GM21786 (cell line): ENCODE results near the gene THRA.
"Not testable (repeated sequence)": the region's sequence is repeated elsewhere in the genome, so short reads cannot be mapped to it uniquely, and the experiment has no call there.

Source experiments
- ATAC-seq: cut with Tn5 transposase; IDR thresholded peaks from one replicate; pipeline ENCODE4 v1.9.1; 2021; ENCODE audit not compliant: unreplicated experiment

THRA gene

DNA sequence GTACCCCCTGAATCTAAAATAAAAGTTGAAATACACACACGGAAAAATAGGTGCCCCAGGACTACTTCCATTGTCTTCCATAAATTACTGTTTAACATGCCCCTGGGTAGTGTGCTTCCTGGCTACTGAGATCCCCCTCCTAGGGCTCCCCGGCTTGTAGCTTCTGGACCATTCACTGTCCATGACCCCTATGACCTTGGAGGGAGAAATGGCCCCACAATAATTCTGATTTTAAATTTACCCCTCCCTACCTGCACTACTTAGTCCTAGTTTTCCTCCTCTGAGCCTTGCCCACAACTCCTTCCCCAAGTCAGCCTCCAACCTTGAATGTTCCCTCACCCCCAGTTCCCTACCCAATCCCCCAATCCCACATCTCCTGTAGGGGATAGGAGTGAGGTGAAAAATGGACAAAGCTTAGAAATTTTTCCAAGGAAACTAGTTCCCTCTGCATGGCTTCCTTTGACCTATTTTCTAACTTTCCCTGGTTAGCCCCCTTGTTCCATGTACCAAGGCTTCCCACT is 49.5 kb downstream of the THRA start:
- no peak for ATAC-seq

DNA sequence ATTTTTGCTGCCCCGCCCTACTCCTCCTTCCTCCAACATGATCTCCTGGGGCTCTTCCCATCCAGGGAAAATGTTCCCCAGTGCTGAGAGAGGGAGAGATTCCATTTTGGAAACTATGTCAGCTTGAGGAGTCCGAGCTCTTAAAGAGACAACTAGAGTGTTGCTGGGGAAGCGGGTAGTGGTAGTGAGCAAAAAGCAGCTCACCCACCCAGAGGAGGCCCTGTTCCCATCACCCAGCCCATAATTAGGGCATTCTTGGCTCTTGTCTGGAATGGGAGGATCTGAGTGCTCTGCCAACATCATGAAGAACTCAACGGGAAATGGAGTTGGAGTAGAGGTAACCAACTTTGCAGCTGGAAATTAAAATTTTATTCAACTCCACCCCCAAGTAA is 49.9 kb downstream of the THRA start:
- no peak for ATAC-seq

DNA sequence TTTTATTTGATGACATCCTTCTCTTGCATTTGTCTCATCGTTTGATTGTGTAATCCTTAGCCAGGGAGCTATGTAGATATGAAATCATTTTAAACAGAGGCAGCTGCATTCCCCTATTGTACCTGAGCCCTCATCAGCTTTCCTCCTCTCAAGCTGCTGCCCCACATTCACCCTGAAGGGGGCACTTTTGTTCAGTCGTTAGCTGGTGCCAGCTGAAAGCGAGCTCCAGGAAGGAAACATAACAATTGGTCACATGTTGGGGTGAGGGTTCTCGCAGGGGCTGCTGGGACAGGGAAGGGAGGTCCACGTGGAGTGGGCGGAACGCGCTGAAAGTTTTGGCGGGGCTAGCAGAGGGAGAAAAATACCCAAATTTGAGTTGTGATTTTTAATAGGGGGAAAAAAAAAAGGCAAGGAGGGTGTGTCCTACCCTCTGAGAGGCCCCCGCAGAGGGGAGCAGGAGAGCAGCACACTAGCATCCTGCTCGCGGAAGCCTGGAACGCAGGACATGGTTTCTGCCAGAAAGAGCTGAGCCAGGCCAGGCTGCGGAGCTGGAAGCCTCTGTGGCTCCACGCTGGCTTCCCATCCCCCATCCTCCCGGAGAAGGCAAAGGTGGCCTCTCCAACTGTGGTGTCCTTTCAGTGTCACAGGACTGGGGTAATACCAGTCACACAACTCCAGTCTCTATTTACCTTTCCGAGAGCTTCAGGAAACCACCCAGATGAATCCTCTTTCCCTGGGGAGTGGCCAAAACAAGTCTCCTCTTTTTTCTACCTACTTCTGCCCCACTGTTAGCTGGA is 50.5 kb downstream of the THRA start:
- ATAC-seq = peak; percentile 89

- ATAC-seq = no peak
These were observed 51.1 kb downstream of the THRA start for GRCh38 chr17:40113907-40114245.

DNA sequence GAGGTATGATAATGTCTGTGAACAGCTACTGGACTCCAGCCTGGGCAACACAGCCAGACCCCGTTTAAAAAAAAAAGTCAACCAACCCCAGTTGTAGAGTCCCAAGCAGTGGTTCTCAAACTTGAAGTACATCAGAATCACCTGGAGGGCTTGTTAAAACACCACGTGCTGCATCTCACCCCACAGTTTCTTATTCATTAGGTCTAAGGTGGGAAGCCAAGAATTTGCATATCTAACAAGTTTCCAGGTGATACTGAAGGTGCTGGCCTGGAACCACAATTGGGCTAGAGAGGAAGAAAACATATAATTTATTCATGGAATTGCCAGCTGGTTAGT is 52.3 kb downstream of the THRA start:
- no peak for ATAC-seq

DNA sequence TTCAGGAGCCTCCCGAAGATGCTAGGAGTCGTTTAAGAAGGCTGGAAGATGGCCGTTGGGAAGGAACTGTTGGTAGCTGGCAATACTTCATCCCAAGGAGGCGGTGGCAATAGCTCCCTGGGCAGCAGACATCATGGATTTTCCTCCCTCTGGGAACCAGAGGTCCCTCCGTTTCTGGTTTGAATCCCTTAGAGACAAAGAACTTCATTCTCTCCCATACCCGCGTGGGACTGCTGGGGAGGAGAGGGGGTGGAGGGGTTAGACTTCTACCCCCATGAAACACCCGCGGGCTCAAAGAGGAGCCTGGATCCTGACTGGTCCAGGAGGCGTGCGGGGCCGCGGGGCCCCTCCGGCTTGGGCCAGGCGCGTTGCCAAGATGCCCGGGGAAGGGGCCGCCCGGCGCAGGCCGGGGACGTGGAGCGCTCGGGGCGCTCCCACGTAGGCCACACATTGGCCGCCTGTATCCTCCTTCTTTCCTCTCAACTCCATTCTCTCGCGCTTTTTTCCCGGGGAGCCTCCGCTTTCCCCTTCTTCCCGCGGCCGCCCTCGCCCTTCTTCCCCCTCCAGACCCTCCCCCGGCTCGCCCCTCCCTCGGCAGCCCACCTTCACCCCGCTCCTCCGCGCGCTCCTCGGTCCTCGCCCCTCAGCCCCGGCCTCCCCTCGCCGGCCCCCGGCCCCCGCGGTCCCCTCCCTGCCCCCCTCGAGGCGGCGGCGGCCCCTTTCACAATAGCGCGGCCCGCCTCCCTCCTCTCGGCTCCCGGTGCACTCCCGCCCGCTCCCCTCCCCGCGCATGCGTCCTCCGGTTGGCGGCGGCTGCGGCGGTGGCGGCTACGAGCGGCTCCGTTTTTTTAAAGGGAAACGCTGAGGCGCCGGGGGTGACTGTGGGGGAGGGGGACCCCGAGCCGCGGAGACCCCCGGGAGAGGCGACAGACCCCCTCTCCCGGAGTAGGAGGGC is 58.7 kb downstream of the THRA start, which contains the start of gene MSL1:
TSS of gene MSL1 (plus strand) at position 791 of the 955 bp plus-strand sequence. CDS start 642 bp downstream, outside the sequence.
- peak; percentile 47 for ATAC-seq

GRCh38 chr17:40122136-40122998 is 59.6 kb downstream of the THRA start:
- ATAC-seq = peak; percentile 17

- ATAC-seq = no peak
These were observed 60.4 kb downstream of the THRA start for GRCh38 chr17:40122999-40123810.

- no peak for ATAC-seq
These were observed 61.0 kb downstream of the THRA start for GRCh38 chr17:40123811-40124114.

DNA sequence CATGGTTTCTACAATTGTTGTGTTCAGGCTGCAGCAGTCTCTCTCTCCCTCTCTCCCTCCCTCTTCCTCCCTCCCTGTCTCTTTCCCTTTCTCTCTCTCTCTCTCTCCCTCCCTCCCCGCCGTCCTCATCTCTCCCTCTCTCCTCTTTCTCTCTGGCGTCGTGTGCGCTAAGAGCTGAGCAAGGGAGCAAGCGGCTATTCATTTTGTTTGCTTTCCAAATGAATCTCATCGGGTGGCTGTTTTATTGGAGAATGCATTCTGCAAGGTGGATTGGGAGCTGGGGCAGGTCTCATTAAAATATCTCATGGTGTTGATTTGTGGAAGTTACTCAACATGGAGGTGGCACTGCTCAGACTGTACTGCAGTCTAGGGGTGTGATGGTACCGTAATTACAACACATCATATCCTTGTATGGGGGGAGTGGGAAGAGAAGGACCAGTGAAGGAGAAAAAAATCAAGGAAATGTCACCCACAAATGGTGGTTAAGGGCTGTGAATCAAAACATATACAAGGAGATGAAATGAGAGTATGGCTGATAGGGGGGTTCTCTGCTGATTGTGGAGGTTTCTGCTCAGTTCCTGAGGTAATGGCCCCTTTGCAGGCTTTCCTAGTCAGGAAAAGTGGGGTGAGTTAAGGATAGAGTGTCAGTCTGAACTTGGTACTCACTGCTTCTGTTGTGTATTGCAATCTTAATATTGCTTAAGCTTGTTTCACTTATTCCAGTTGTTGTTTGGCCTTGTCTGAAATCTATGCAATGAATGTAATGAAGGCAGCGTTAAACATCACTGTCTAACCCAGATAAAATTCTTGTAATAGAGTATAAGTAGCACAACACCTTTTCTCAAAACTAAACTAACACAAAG is 61.7 kb downstream of the THRA start:
- no peak for ATAC-seq

DNA sequence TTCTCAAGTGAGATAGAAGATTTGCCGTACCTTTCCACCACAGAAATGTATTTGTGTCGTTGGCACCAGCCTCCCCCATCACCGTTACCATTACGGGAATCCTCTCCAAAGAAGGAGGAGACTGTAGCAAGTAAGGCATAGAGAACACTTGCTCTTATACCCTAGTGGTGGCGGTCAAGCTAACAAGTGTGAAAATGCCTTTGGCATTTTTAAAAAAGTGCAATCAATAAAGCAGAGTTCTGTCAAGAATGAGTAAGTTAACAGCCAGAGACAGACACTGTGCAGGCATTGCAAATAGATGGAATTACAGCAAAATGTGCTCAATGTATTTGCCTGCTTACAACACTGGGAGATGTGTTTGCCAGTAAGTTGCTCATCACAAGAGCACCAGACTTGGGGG is 66.7 kb downstream of the THRA start:
- ATAC-seq = no peak

DNA sequence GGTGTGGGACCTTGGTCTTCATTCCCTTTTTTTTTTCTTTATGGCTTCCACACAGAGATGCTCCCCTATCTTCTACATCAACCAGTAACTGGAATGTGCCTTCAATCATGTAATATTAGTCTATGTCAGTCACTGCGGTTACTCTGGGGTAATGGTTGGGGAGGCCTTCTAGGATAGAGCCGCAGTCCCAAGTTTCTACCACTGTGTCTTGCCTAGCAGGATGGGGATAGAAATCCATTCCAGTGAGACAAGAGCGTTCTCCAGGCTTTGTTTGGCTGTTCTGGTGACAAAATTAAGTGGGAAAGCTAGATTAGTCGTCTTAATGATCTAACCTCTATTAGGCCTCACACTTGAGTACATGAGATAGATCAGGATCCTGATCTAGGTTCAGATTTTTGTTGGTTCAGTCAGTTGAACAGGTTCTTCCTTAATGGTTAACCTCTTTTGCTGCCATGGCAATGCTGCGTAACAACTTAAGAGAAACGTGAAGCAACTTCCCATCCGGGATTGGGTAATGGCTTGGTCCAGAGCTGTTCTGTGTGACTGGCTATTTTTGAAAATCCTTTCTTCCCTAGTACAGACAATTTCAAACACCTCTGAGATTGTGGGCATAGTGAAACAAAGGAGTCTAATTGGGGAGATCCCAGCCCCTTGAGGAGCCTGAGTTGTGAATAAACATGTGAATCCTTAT is 67.7 kb downstream of the THRA start:
- ATAC-seq = no peak

DNA sequence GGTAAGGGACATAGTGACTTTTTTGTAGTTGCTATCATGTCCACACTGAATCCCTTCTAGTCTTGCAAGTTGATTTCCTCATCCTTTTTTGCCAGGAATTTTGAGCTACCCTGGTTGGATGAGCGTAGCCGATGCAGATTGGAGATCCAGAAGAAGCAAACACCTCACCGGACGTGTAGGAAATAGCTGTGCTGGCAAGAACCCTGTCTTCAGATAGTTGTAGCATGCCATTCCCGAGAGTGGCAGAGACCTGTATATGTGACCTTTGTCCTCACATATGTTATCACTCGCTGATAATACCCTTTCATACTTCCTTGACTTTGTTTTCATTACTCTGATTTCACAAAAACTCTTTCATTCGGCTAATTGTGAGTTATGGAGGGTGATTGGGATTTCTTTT is 71.4 kb downstream of the THRA start:
- ATAC-seq = no peak

DNA sequence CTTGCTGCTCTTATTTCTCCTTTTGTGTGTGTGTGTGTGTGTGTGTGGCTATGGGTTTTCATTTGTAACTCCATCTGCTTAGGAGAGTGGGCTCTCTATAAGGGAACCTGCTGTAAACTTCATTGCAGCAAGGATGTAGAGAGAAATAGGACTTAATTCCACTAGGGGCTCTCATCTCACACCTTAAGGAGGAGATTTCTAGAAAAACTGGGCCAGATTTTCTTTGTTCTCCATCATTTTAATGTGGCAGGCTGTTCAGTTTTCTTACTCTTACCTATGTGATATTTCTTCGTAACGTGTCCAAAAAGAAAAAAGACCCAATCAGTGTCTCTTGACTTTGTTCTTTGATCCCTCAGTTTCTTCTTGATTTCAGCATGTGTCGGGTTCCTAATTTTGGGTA is 73.1 kb downstream of the THRA start:
- no peak for ATAC-seq

- ATAC-seq = no peak
These were observed 76.8 kb downstream of the THRA start for GRCh38 chr17:40139566-40140058.

GRCh38 chr17:40143166-40143565 is 80.4 kb downstream of the THRA start:
- ATAC-seq = not testable (repeated sequence)
